WTC11 (cell line): ENCODE measurements around the gene B3GALNT1. TPM values are rescaled to one million over a fixed set of nuclear protein-coding genes. Genes with fewer than 3 reads are reported as not detected.

Source experiments
- ATAC-seq: fragments of 200-7000 bp; cut with Tn5 transposase; 2 replicates; pipeline ENCODE4 v1.10.0; 2021; ENCODE audit warnings: mild to moderate bottlenecking, moderate library complexity
- CTCF ChIA-PET: fragments of 300-600 bp; sonication (Branson Sonifier 250); formaldehyde crosslinking; loops from one replicate; lab custom pipeline; 2021; ENCODE audit warnings: antibody characterized with exemption; lab: Charles Lee
- POLR2A ChIA-PET: fragments of 350-600 bp; sonication (Branson Sonifier 250); formaldehyde crosslinking; loops from one replicate; lab custom pipeline; 2021; ENCODE audit warnings: antibody characterized with exemption; lab: Charles Lee
- DNase-seq: peaks from one replicate; pipeline ENCODE4 v3.0.0; 2021; ENCODE audit warnings: low spot score
- H3K27ac Mint-ChIP-seq: 2 replicates; pipeline ENCODE4 v1.8.0; 2021; ENCODE audit warnings: mixed read lengths
- H3K27me3 Mint-ChIP-seq: 2 replicates; pipeline ENCODE4 v1.8.0; 2021; ENCODE audit warnings: low read depth, mild to moderate bottlenecking, moderate library complexity, mixed read lengths
- H3K36me3 Mint-ChIP-seq: 2 replicates; pipeline ENCODE4 v1.8.0; 2021; ENCODE audit warnings: mixed read lengths
- H3K4me1 Mint-ChIP-seq: 2 replicates; pipeline ENCODE4 v1.8.0; 2022; ENCODE audit warnings: mixed read lengths
- H3K4me3 Mint-ChIP-seq: 2 replicates; pipeline ENCODE4 v1.8.0; 2021; ENCODE audit warnings: mild to moderate bottlenecking, moderate library complexity, mixed read lengths
- H3K9me3 Mint-ChIP-seq: 2 replicates; pipeline ENCODE4 v1.8.0; 2021; ENCODE audit warnings: mixed read lengths
- AFF4 ChIP-seq: sonication (generic); formaldehyde crosslinking; IDR thresholded peaks from 2 replicates; pipeline ENCODE4 v1.8.1; 2023; ENCODE audit warnings: mild to moderate bottlenecking, missing genetic modification reagents, borderline replicate concordance
- ATF3 ChIP-seq: sonication (generic); formaldehyde crosslinking; conservative IDR thresholded peaks from 2 replicates; pipeline ENCODE4 v1.8.1; 2022; ENCODE audit warnings: mild to moderate bottlenecking, missing genetic modification reagents
- ATF6 ChIP-seq: sonication (generic); formaldehyde crosslinking; IDR thresholded peaks from 2 replicates; pipeline ENCODE4 v1.8.1; 2023; ENCODE audit warnings: mild to moderate bottlenecking, missing genetic modification reagents
- CDX4 ChIP-seq: fragments of 250-450 bp; sonication (Bioruptor Pico); IDR thresholded peaks from 2 replicates; pipeline ENCODE4 v1.9.0; 2021; ENCODE audit warnings: moderate library complexity, mild to moderate bottlenecking, inconsistent platforms, borderline replicate concordance
- E2F1 ChIP-seq: sonication (generic); formaldehyde crosslinking; IDR thresholded peaks from 2 replicates; pipeline ENCODE4 v1.8.0; 2022; ENCODE audit warnings: mild to moderate bottlenecking, missing genetic modification reagents
- EMX1 ChIP-seq: fragments of 250-450 bp; sonication (Bioruptor Pico); IDR thresholded peaks from 2 replicates; pipeline ENCODE4 v1.8.0; 2021; ENCODE audit warnings: mild to moderate bottlenecking
- FOXJ3 ChIP-seq: sonication (generic); formaldehyde crosslinking; IDR thresholded peaks from 2 replicates; pipeline ENCODE4 v1.9.0; 2021; ENCODE audit warnings: missing genetic modification reagents, mild to moderate bottlenecking, borderline replicate concordance
- FOXP1 ChIP-seq: sonication (generic); formaldehyde crosslinking; IDR thresholded peaks from 2 replicates; pipeline ENCODE4 v1.8.0; 2022; ENCODE audit warnings: missing genetic modification reagents, mild to moderate bottlenecking, moderate library complexity, borderline replicate concordance
- FOXP4 ChIP-seq: sonication (generic); formaldehyde crosslinking; IDR thresholded peaks from 2 replicates; pipeline ENCODE4 v1.8.0; 2022; ENCODE audit warnings: mild to moderate bottlenecking, missing genetic modification reagents
- JAZF1 ChIP-seq: fragments of 250-450 bp; sonication (Bioruptor Pico); IDR thresholded peaks from 2 replicates; pipeline ENCODE4 v1.9.0; 2021; ENCODE audit warnings: moderate library complexity, mild to moderate bottlenecking, inconsistent platforms
- NFE2L1 ChIP-seq: sonication (generic); formaldehyde crosslinking; IDR thresholded peaks from 2 replicates; pipeline ENCODE4 v1.8.1; 2023; ENCODE audit warnings: missing genetic modification reagents
- NR1H2 ChIP-seq: sonication (generic); formaldehyde crosslinking; IDR thresholded peaks from 2 replicates; pipeline ENCODE4 v1.9.0; 2021; ENCODE audit warnings: mild to moderate bottlenecking, moderate library complexity, missing genetic modification reagents
- NR2C2 ChIP-seq: sonication (generic); formaldehyde crosslinking; IDR thresholded peaks from 2 replicates; pipeline ENCODE4 v1.8.0; 2022; ENCODE audit warnings: mild to moderate bottlenecking, missing genetic modification reagents
- SOX15 ChIP-seq: fragments of 250-450 bp; sonication (Bioruptor Pico); IDR thresholded peaks from 2 replicates; pipeline ENCODE4 v1.9.0; 2021; ENCODE audit warnings: mild to moderate bottlenecking
- TCF7 ChIP-seq: sonication (generic); formaldehyde crosslinking; IDR thresholded peaks from 2 replicates; pipeline ENCODE4 v1.8.0; 2022; ENCODE audit warnings: mild to moderate bottlenecking, low read depth, missing genetic modification reagents, moderate library complexity
- USF2 ChIP-seq: sonication (generic); formaldehyde crosslinking; IDR thresholded peaks from 2 replicates; pipeline ENCODE4 v1.8.1; 2023; ENCODE audit warnings: mild to moderate bottlenecking, missing genetic modification reagents, moderate library complexity
- total RNA-seq: library from RNA; stranded (reverse); gene quantifications from 3 replicates; pipeline ENCODE4 v1.2.3, GENCODE V29; 2021

Gene B3GALNT1
- total RNA-seq, 1 experiment from 2014 or later: 4.2 TPM

- no peak for TF ChIP-seq FOXJ3
- TF ChIP-seq USF2 (CRISPR knock-in tag): no peak
These were observed 43.8 kb upstream of the B3GALNT1 start (continued) for GRCh38 chr3:161148832-161149475.

- CTCF ChIA-PET: no interaction called here
- peaks cover 4% of the 10 kb centered on the region for H3K4me1 Mint-ChIP-seq
- peaks cover 19% of the 10 kb centered on the region for H3K36me3 Mint-ChIP-seq
- ATAC-seq (no peak), DNase-seq (no peak)
- no peak overlapping the region for H3K27ac Mint-ChIP-seq
- H3K4me3 Mint-ChIP-seq: no peak overlapping the region
- peaks cover 31% of the 10 kb centered on the region for H3K9me3 Mint-ChIP-seq
- POLR2A ChIA-PET: interaction anchor here (0.6 kb wide), 1 partner anchor 34 kb away, joined by 3 read pairs; no protein-coding TSS in a partner anchor
- no peaks in the 10 kb centered on the region; the same call in 1 of the 2 replicates for H3K27me3 Mint-ChIP-seq
- TF ChIP-seq ATF3 (no peak), FOXP4 (CRISPR knock-in tag) (no peak), ATF6 (CRISPR knock-in tag) (no peak), EMX1 (CRISPR knock-in tag) (no peak)
These were observed 37.3 kb upstream of the B3GALNT1 start for GRCh38 chr3:161142486-161142885.

- TF ChIP-seq SOX15: no peak
- no peak for TF ChIP-seq CDX4 (CRISPR knock-in tag)
- no peak for TF ChIP-seq NR1H2
- no peak for TF ChIP-seq FOXP1 (CRISPR knock-in tag)
- TF ChIP-seq ATF3: no peak
- TF ChIP-seq NR2C2 (CRISPR knock-in tag): no peak
- no peak overlapping the region for H3K27ac Mint-ChIP-seq
- H3K9me3 Mint-ChIP-seq: peaks cover 21% of the 10 kb centered on the region
- H3K27me3 Mint-ChIP-seq: no peaks in the 10 kb centered on the region
- POLR2A ChIA-PET: no interaction called here
- CTCF ChIA-PET: no interaction called here
- DNase-seq (no peak), ATAC-seq (no peak)
- H3K4me3 Mint-ChIP-seq: no peak overlapping the region
- peaks cover 11% of the 10 kb centered on the region for H3K36me3 Mint-ChIP-seq
- H3K4me1 Mint-ChIP-seq: peaks cover 17% of the 10 kb centered on the region
These were observed 34.5 kb upstream of the B3GALNT1 start for GRCh38 chr3:161139686-161140085.

- no peak for DNase-seq
- ChIA-PET POLR2A (interaction anchor here (0.5 kb wide), 1 partner anchor 608 kb away, joined by 4 read pairs; no protein-coding TSS in a partner anchor), CTCF (interaction anchor here (0.9 kb wide), 1 partner anchor 181 kb away, joined by 3 read pairs; no protein-coding TSS in a partner anchor)
- Mint-ChIP-seq H3K27ac (no peak overlapping the region), H3K36me3 (0 out of 2 replicates have a peak, but pooled peaks cover 3% of the 10 kb centered on the region), H3K4me1 (peaks cover 17% of the 10 kb centered on the region), H3K4me3 (no peak overlapping the region), H3K9me3 (peaks cover 6% of the 10 kb centered on the region; the same call in 1 of the 2 replicates), H3K27me3 (no peaks in the 10 kb centered on the region)
- peak; percentile 74 for ATAC-seq
- TF ChIP-seq NR1H2: no peak
- no peak for TF ChIP-seq NFE2L1 (CRISPR knock-in tag)
- TF ChIP-seq E2F1 (CRISPR knock-in tag): no peak
- no peak for TF ChIP-seq USF2 (CRISPR knock-in tag)
- no peak for TF ChIP-seq JAZF1 (CRISPR knock-in tag)
- TF ChIP-seq AFF4 (CRISPR knock-in tag): no peak
- no peak for TF ChIP-seq TCF7 (CRISPR knock-in tag)
These were observed 32.1 kb upstream of the B3GALNT1 start for GRCh38 chr3:161137260-161137659.
